Ureter (tissue), 1 donor: Measurements from ENCODE around the gene NME3. TPM values are rescaled to one million over a fixed set of nuclear protein-coding genes. Genes with fewer than 3 reads are reported as not detected.
A peak's percentile ranks its signal among the peaks of the same experiment; 100 is the strongest.

Experiments
- DNase-seq: peaks from one replicate; pipeline ENCODE4 v3.0.0-alpha.2; 2020; ENCODE audit warnings: low spot score
- total RNA-seq: library from RNA; stranded (reverse); gene quantifications from one replicate; pipeline ENCODE4 v1.2.4, GENCODE V29; 2023
- donor health status: DM: yes; HTN: yes; CAD: no.

Gene NME3
- total RNA-seq, 1 donor from 2014 or later = 79.7 TPM

DNA sequence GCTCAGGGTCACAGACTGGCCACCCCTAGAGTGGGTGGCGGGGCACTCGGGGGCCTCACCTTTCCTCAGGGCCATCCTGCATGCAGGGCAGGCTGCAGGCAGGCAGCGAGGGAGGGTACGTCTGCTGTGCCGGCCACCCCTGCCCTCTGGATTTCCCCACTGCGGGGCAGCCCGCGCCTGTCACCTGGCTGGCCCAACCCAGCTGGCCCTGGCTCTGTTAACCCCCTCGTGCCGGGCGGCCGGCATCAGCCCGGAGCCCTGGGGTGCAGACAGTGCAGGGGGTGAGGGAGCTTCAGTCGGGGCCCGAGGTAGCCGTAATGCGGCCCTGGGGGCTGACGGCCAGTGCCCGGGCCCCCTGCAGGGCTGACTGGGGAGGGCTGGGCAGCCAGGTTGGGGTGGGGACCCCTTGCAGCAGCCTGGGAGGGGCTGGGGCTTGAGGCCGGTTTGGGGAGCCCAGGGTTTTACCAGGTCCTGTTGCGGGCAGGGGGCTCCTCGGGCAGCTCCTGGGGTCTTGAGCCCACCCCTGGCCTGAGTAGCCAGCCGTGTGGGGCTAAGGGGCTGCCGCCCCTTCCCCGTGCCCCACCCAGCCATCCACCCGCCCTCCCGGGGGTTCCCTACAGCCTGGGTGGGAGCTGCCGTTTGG, 22.4 kb upstream of the NME3 start, which contains the start of gene IGFALS:
TSS of gene IGFALS (minus strand) at position 128 of the 643 bp plus-strand sequence. CDS start at position 75, 53 bp downstream.
- DNase-seq = no peak

DNA sequence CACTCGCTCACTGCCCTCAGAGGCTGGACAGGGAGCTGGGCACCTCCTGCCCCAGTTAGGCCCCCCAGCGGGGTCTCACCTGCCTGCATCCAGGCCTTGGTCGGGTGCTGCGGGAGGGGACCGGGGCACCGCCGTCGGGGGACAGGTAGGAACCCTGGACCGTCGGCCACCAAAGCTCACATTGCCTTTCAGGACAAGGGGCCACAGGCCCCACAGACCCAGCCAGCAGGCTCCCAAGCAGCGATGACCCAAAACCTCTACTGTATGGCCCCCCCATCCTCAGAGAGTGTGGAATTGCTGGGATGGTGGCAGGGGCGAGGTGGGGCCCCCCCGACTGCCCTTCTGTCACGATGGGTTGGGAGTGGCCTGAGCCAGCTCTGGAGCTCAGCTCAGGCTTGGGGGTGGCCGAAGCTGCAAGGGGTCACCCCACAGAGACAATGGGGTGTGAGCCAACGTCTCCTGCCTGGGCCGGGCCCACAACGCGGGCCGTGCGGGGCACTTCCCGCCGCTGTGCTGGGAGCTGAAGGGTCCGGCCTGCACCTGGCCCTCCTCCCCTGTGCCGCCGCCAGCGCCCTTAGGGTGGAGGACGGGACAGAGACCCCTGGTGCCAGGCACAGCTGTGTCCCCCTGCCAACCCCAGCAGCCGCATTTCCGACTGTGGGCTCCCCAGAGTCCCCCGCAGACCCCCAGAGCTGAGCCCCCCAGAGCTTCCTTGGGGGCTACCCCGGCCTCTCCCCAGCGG, 21.7 kb upstream of the NME3 start:
- no peak for DNase-seq

DNA sequence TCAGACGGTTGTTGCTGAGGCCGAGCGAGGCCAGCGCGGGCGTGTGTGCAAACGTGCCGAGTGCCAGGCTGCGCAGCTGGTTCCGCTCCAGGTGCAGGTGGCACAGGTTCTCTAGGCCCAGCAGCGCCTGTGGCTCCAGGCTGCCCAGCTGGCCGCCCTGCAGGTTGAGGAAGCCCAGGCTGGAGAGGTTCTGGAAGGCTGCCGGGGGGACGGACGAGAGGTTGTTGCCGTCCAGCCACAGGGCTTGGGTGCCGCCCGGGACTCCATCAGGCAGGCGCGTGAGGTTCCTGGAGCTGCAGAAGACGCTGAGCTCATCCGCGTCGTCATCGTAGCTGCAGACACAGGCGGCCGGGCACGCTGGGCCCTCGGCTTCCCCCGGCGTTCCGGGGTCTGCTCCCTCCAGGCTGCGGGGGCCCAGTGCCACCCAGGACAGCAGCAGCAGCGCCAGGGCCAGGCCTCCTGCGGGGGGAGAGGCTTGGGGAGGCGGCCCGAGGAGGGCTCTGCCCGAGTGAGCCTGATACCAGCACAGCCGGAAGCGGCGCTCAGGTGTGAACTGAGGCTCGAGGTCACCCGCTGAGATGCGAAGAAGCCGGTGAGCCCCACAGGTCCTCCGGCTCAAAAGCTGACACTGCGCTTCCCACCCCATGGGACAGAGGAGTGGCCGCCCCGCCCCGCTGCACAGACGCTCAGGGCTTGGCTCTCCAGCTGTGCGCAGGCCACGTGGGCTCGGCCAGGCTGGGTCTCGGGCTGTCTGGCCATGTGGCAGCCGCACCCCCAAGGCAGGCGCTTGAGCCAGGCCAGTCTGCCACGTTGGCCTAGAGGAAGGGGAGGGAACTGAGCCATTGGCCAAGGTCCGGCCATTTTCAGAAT, 20.8 kb upstream of the NME3 start:
- no peak for DNase-seq

DNA sequence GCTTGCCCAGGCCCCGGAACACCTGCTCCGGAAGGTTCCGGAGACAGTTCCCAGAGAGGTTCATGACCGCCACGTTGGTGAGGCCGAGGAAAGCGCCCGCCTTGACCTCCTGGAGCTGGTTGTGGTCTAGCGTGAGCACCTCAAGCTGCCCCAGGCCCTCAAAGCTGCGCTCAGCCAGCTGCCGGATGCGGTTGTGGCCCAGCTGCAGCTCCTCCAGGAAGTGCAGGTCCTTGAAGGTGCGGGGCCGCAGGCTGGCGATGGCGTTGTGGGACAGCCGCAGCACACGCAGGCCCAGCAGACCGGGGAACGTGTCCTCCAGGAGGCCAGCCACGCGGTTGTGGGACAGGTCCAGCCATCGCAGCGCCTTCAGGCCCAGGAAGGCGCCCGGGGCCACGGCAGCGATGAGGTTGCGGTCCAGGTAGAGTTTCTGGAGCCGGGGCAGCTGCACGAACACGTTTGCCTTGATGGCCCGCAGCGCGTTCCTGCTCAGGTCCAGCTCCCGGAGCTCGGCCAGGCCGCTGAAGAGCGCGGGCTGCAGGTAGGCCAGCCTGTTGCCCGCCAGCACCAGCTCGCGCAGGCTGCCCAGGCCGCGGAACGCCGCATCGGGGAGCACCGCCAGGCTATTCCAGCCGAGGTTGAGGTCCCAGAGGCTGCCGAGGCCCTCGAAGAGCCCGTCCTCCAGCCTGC, 20.1 kb upstream of the NME3 start:
- DNase-seq = no peak

GRCh38 chr16:1790611-1791255, 19.4 kb upstream of the NME3 start:
- DNase-seq = no peak

DNA sequence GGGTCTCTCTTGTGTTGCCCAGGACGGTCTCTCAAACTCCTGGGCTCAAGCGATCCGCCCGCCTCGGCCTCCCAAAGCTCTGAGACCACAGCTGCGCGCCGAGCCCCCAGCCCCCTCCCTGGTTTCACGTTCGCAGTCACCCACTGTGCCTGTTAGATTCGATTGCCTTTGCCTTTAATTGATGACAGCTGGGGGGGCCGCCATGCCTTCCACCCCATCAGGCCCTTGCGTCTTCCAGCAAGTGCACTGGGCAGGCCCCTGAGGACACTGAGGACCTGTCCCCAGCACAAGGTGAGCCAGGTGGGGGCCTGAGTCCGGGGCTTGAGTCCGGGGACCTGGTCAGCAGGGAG, 18.9 kb upstream of the NME3 start:
- no peak for DNase-seq

GRCh38 chr16:1789643-1790045, 18.3 kb upstream of the NME3 start:
- no peak for DNase-seq

DNA sequence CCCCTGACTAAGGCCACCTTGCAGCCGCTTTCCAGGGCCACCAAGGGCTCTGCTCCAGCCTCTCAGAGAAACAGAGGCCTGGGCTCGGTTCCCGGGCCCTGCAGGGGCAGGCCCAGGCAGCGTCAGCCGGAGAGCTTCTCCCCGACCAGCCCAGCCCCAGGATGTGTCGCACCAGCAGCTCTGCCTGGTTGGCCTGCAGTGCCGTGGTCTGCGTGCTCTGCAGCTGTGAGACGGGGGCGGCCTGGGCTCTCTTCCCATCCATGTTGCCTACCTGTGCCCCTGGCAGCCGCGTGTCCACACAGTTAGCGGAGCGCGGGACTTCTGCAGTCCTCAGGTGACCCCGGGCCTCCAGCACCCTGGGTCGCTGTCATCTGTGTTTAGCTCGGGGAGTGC, 17.4 kb upstream of the NME3 start:
- DNase-seq = no peak

DNA sequence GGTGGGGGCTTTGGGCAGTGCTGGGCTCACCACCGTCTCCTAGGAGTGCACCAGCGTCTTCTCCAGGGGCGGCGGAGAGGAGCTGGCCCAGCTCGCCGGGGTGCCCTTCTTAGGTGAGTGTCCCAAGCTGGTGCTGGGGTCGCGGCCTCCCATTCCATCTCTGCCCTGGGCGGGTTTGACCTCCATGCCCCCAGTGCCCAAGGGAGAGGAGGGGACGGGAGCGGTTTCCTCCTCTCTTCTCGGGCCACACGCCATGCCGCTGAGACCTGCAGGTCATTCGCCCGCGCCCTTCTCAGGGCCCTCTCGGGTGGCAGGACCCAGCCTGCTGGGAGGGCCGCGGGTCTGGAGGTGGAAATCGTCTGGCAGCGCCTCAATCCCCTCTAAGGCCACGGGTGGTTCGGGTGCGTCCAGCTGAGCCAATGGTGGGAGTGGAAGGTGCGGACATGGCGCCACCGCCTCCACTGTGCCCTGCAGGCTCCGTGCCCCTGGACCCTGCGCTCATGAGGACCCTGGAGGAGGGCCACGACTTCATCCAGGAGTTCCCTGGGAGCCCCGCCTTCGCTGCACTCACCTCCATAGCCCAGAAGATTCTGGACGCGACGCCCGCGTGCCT, 16.9 kb upstream of the NME3 start:
- no peak for DNase-seq

- DNase-seq = no peak
Observed at GRCh38 chr16:1787322-1788094, 16.2 kb upstream of the NME3 start.

DNA sequence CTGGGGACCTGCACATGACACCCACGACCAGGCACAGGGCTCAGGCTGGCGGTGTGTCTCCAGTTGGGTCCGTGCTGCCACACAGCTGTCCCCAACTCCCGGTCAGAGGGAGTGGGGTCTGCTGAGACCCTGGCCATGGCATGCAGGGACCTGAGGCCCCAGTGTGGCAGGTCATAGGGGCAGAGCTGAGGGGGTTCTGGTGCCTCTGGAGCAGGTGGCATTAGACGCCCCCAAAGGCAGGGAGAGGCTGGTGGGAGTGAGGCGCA, 15.6 kb upstream of the NME3 start:
- DNase-seq = no peak

- DNase-seq = peak; percentile 41
Observed at GRCh38 chr16:1786242-1787055, 15.1 kb upstream of the NME3 start.

GRCh38 chr16:1785846-1786170, 14.5 kb upstream of the NME3 start:
- DNase-seq = no peak

DNA sequence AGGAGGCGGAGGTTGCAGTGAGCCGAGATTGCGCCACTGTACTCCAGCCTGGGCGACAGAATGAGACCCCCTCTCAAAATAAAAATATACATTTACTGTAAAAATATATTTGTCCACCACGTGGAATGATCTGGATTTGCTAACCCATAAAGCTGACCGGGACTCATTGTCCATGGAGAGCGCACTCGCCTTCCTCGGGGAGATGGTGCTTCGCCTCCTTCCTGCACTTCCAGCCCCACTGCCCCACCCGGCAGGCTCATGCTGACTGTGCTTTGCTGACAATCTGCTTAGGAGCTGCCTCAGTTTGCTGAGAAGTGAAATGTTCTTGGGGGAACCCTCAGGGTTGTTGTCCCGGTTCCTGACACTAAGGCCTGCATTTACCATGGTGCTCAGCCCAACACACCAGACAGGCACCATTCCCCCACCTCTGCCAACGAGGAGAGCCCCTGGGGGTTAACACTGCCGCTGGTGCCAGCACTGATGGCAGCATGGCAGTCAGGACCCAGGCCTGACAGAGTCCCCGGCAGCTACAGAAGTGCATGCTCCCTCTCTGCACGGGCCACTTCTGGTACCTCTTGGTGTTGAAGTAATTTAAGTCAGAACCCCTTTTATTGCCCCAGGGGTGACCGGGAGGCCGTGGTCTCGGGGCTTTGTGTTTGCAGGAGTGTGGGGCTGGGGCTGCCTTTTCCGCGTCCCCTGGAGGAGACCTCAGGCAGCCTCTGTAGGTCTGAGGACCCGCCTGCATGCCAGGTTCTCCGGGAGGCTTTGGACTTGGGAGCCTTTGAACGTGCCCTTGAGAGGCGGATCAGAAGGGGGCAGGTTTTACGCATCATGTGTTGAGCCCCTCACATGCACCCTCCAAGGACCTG, 13.9 kb upstream of the NME3 start:
- peak; percentile 44 for DNase-seq

GRCh38 chr16:1782408-1783264, 11.3 kb upstream of the NME3 start, which contains the start of the genes NUBP2 and SPSB3:
TSS of gene NUBP2 (plus strand) at chr16:1782960. CDS start at chr16:1783021, 61 bp downstream.
TSS of gene SPSB3 (minus strand) at chr16:1782571. CDS start at chr16:1781483, 1,088 bp downstream.
- DNase-seq = peak; percentile 100

- no peak for DNase-seq
Observed at GRCh38 chr16:1781758-1782407, 10.5 kb upstream of the NME3 start.

DNA sequence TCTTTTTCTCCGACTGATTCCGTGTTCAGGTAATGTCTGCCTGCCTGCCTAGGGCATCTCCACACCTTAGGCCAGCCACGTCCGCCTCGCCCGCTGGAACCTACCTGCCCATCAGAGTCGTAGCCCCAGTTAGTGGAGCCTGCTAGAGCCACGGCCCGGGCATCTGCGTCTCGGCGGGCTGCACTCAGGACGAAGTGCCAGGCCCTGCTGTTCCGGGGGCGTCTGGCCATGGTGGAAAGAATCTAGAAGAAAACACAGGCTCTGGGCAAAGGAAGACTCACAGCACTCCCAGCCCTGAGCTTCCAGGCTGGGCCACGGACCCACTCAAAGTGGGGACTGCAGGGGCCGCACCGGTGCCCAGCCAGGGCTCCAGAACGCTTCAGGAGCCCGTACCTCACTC, 9.9 kb upstream of the NME3 start:
- DNase-seq = no peak
